ENCODE data around the gene ADAMTSL1. TPM values are rescaled to one million over a fixed set of nuclear protein-coding genes. Genes with fewer than 3 reads are reported as not detected.

Gene ADAMTSL1
- polyA plus RNA-seq, 2 of the 4 experiments (the other 2 are of a cell fraction) = 0.03 TPM; not detected in 1

GRCh38 chr9:18618862-18619261 is 144.9 kb downstream of the ADAMTSL1 start:
- Histone ChIP-seq H3K27ac (no peak overlapping the region), H3K4me2 (no peak overlapping the region), H3K9me3 (no peaks in the 10 kb centered on the region), H3K4me1 (no peaks in the 10 kb centered on the region), H3K4me3 (no peak overlapping the region)
- WGBS (ENCODE audit: missing lambda C conversion rate) = 9% methylated on average over 2 of the region's 2 CpGs
- CTCF ChIA-PET = no interaction called here
- no peak for ATAC-seq
- FAIRE-seq = no peak
- TF ChIP-seq POLR2A (IDR thresholded peaks at IDR 0.05; ENCODE audit: low read length) (no peak), HOXB5 (CRISPR knock-in tag; IDR thresholded peaks at IDR 0.05) (no peak), REST (IDR thresholded peaks at IDR 0.05) (no peak), HOXB13 (CRISPR knock-in tag; IDR thresholded peaks at IDR 0.05; ENCODE audit: low read depth) (no peak), RFX5 (IDR thresholded peaks at IDR 0.05) (no peak), HDAC2 (IDR thresholded peaks at IDR 0.05) (no peak), FOSB (CRISPR knock-in tag; IDR thresholded peaks at IDR 0.05) (no peak)
- no peak for DNase-seq (ENCODE audit: low read depth in 1 of 2, low spot score in 1 of 2)
- POLR2A ChIA-PET = no interaction called here

- H3K27ac ChIP-seq = no peak overlapping the region
- no peak overlapping the region for H3K4me3 ChIP-seq
- CTCF ChIA-PET = interaction anchor here (0.8 to 0.9 kb wide), 2 partner anchors 28 to 237 kb away, joined by 3 read pairs; no protein-coding TSS in a partner anchor
- H3K4me2 ChIP-seq = no peak overlapping the region
- ATAC-seq (no peak), DNase-seq (ENCODE audit: low read depth in 1 of 2, low spot score in 1 of 2) (no peak), FAIRE-seq (no peak)
- WGBS (ENCODE audit: missing lambda C conversion rate) = 36% methylated on average over 11 of the region's 11 CpGs
- no peaks in the 10 kb centered on the region for H3K9me3 ChIP-seq
- TF ChIP-seq HOXA7 (CRISPR knock-in tag; IDR thresholded peaks at IDR 0.05) = no peak
- TF ChIP-seq CBX8 (IDR thresholded peaks at IDR 0.05) = no peak
- TF ChIP-seq ATOH8 (CRISPR knock-in tag; IDR thresholded peaks at IDR 0.05; ENCODE audit: low read depth) = no peak
- no peak for TF ChIP-seq HMGXB4 (CRISPR knock-in tag; IDR thresholded peaks at IDR 0.05; ENCODE audit: borderline replicate concordance)
- no peak for TF ChIP-seq CEBPB (IDR thresholded peaks at IDR 0.05)
- TF ChIP-seq CHD4 (IDR thresholded peaks at IDR 0.05; ENCODE audit: borderline replicate concordance) = no peak
- no peak for TF ChIP-seq JUNB (IDR thresholded peaks at IDR 0.05)
- no peak for TF ChIP-seq NPAS2 (CRISPR knock-in tag; IDR thresholded peaks at IDR 0.05; ENCODE audit: borderline replicate concordance)
- TF ChIP-seq JUN (IDR thresholded peaks at IDR 0.05) = no peak
- TF ChIP-seq TFCP2L1 (CRISPR knock-in tag; IDR thresholded peaks at IDR 0.05) = no peak
- TF ChIP-seq PHF8 (IDR thresholded peaks at IDR 0.05; ENCODE audit: borderline replicate concordance, low read depth) = no peak
- no peak for TF ChIP-seq MAFK (IDR thresholded peaks at IDR 0.05; ENCODE audit: partially characterized antibody)
- no peak for TF ChIP-seq CTCF (IDR thresholded peaks at IDR 0.05)
- POLR2A ChIA-PET = no interaction called here
- H3K4me1 ChIP-seq = no peaks in the 10 kb centered on the region
These were observed 148.4 kb downstream of the ADAMTSL1 start for GRCh38 chr9:18622186-18622836.
